Erythroblast (primary cell): Measurements from ENCODE around the gene CPLANE1.

ENCODE experiments used
- GATA1 ChIP-seq: IDR thresholded peaks from 2 replicates; pipeline ENCODE4 v1.6.1; 2011; ENCODE audit warnings: low read depth, mild to moderate bottlenecking, control low read depth, low read length, moderate library complexity
- POLR2A ChIP-seq: IDR thresholded peaks from 2 replicates; pipeline ENCODE4 v1.6.1; 2011; ENCODE audit warnings: mild to moderate bottlenecking, low read length

DNA sequence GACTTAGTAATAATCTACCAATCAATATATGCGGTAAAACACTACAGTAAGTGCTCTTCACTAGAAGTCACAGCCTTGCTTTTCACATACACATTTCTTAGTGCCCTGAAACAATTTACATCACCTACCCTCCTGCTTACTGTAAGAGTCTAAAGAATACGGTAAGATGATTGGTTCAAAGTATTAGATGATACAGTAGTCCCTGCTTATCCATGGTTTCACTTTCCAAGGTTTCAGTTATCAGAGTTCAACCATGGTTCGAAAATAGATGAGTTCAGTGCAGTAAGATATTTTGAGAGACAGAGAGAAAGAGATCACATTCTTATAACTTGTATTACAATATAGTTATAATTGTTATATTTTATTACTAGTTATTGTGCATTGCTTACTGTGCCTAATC, 83.0 kb downstream of the CPLANE1 start:
- no peak for TF ChIP-seq POLR2A
- no peak for TF ChIP-seq GATA1
